Suppressor macrophage treated with lipopolysaccharide for 1 hour (primary cell): ENCODE measurements around the gene IL16.
A peak's percentile ranks its signal among the peaks of the same experiment; 100 is the strongest.
"Not testable (repeated sequence)": the region's sequence is repeated elsewhere in the genome, so short reads cannot be mapped to it uniquely, and the experiment has no call there.

Source experiments
- DNase-seq, 3 donors: peaks; one replicate each; pipeline ENCODE4 v3.0.0-alpha.2; 2020 to 2022

The IL16 gene

GRCh38 chr15:81339851-81340250 lies 143.2 kb downstream of the IL16 start:
- DNase-seq, result no peak

DNA sequence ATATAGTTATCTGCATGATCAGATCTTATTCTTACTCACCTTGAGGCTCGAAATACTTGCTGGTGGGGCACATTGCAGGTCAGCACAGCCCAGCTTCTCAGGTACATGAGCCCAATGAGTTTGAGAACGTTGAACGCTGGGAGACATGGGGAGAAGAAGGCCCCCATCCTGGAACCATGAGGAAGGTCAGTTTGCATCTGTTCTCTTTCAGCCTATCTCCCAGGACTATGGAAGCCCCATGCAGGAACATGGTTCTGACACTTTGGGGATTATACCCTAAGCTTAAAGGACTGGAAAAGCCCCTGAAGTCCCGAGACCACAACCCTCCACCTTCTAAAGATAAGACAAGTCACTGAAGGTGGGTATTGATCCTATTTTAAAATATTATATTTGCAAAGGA lies 144.7 kb downstream of the IL16 start:
- no peak for DNase-seq

GRCh38 chr15:81343371-81343770 lies 146.7 kb downstream of the IL16 start:
- no peak for DNase-seq

GRCh38 chr15:81346611-81347010 lies 149.9 kb downstream of the IL16 start:
- no peak for DNase-seq

- DNase-seq, result no peak
These were observed 151.2 kb downstream of the IL16 start for GRCh38 chr15:81347910-81348309.

- not testable (repeated sequence) for DNase-seq
These were observed 152.0 kb downstream of the IL16 start for GRCh38 chr15:81348691-81349090.

- DNase-seq, result no peak
These were observed 152.6 kb downstream of the IL16 start for GRCh38 chr15:81349271-81349670.

GRCh38 chr15:81351651-81352050 lies 155.0 kb downstream of the IL16 start:
- no peak for DNase-seq

DNA sequence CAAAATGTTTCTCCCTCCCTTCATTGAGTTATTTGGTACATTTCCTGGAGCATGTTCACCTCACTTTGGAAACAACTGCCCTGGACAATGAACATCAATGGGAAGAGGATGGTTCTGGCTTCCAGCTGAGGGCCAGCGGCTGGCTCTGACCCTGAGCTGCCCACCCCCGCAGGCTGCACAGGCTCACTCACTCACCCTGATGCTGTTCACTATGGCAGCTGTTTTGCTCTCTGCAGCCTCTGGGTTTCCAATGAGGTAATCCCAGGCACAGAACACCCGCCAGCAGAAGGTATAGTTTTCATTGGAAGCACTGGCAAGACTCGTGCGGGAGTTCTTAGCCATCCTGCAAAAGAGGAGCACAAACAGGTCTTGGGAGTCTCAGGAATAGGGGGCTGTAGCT lies 159.6 kb downstream of the IL16 start:
- DNase-seq, result no peak

DNA sequence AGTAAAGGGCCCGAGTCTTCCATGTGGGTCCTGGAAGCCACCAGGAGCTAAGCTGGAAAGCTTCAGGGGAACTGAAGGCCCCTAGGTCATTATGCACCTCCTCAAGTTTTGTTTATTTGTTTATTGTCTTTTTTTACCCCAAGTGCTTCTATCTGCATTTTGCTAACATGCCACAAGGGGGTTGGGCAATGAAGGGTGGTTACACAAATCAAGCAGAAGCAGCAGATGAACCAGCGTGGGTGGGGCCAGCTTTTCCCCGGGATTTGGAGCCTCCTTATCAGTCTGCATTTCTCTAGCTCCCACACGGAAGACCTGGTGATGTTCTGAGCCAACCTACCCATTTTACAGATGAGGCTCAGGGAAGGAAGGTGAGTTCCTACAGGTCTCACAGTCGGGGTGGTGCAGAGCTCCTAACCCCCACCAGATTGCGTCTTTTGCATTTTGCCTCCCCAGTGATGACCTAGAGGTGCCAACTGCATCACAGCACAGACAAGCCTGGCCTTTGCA lies 160.6 kb downstream of the IL16 start:
- DNase-seq, result peak in 1 of 3 donors; percentile 30

GRCh38 chr15:81358248-81358647 lies 161.6 kb downstream of the IL16 start:
- no peak for DNase-seq

DNA sequence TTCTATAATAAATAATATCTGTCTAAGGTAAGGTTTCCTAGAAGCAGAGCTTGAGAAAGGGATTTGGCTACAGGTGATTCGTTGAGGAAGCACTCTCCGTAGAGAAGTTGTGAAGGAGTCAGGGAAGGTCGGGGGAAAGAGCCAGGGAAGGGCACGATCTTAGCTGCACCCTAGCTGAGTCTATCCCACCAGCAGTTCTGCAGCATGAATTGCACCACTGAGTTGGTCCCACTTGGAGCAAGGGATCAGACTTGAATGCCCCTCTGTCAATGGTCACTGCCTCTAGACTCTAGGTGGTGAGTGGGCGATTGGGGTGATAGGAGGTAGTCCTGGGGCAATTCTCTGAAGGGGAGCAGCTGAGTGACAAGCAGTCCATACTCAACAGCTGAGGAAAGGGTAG lies 163.8 kb downstream of the IL16 start:
- DNase-seq, result no peak

DNA sequence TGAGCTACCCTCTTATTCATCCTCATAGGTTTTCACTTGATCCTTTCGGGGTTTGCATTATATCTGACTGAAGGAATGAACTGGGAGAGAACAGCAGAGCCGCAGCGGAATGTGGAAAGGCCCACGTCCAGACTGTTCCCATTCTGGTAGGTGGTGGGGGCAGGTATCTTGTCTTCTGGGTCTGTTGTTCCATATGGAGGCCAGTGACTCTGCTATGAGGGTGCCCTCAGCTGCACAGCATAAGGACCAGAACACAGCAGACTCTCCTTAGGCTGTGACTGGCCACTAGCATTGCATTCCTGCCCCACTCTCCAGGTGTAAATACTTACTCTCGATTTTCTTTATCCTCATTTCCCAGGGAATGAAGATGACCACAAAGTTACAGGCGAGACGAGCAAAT lies 165.2 kb downstream of the IL16 start:
- DNase-seq, result no peak

- no peak for DNase-seq
These were observed 166.1 kb downstream of the IL16 start for GRCh38 chr15:81362790-81363189.

DNA sequence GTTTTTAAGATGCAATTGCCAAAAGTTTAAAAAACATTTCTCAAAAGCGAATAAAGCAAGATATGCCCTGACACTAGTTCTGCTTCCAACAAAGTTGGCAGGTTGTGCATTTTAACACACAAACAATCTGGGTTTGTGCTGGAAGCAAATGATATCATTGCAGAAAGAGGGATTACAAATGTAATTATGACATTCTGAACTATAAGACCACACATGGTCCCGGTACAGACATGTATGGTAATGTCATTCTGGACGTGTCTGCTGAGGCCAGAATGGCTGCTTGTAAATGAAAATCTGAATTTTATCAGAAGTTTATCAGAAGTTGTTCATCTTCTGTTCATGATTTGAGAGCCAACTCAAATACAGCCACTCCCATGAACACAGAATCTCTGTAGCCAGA lies 166.6 kb downstream of the IL16 start:
- no peak for DNase-seq
